ENCODE results near the gene WDR1. TPM values are rescaled to one million over a fixed set of nuclear protein-coding genes. Genes with fewer than 3 reads are reported as not detected.

WDR1 gene
- polyA plus RNA-seq, 1 donor: 168 TPM

- no peak for DNase-seq
- Histone ChIP-seq H3K27me3 (ENCODE audit: control insufficient read depth, insufficient read depth, low read length) (no peaks in the 10 kb centered on the region), H3K36me3 (ENCODE audit: control insufficient read depth, insufficient read depth, low read length) (no peaks in the 10 kb centered on the region), H3K4me3 (ENCODE audit: low read length) (no peak overlapping the region), H3K27ac (ENCODE audit: low read length) (no peak overlapping the region), H3K9me3 (ENCODE audit: control insufficient read depth, low read depth, low read length) (no peaks in the 10 kb centered on the region), H3K4me1 (ENCODE audit: control insufficient read depth, insufficient read depth, low read length) (peaks cover 12% of the 10 kb centered on the region)
- 82% methylated on average over 7 of the region's 9 CpGs for WGBS (ENCODE audit: insufficient coverage, low lambda C conversion rate)
Measured at GRCh38 chr4:10158333-10158942, 41.8 kb upstream of the WDR1 start.

GRCh38 chr4:10157478-10158332 lies 41.1 kb upstream of the WDR1 start:
- Histone ChIP-seq H3K4me1 (ENCODE audit: control insufficient read depth, insufficient read depth, low read length) (peaks cover 6% of the 10 kb centered on the region), H3K27me3 (ENCODE audit: control insufficient read depth, insufficient read depth, low read length) (no peaks in the 10 kb centered on the region), H3K36me3 (ENCODE audit: control insufficient read depth, insufficient read depth, low read length) (no peaks in the 10 kb centered on the region), H3K4me3 (ENCODE audit: low read length) (no peak overlapping the region), H3K27ac (ENCODE audit: low read length) (no peak overlapping the region), H3K9me3 (ENCODE audit: control insufficient read depth, low read depth, low read length) (no peaks in the 10 kb centered on the region)
- WGBS (ENCODE audit: insufficient coverage, low lambda C conversion rate): no CpG with 5 or more reads among the region's 8 CpGs
- peak; percentile 57 to 67 for DNase-seq

- no peaks in the 10 kb centered on the region for H3K27me3 ChIP-seq (ENCODE audit: control insufficient read depth, insufficient read depth, low read length)
- DNase-seq: no peak
- no peak overlapping the region for H3K4me3 ChIP-seq (ENCODE audit: low read length)
- H3K9me3 ChIP-seq (ENCODE audit: control insufficient read depth, low read depth, low read length): no peaks in the 10 kb centered on the region
- no peaks in the 10 kb centered on the region for H3K4me1 ChIP-seq (ENCODE audit: control insufficient read depth, insufficient read depth, low read length)
- no peaks in the 10 kb centered on the region for H3K36me3 ChIP-seq (ENCODE audit: control insufficient read depth, insufficient read depth, low read length)
- WGBS (ENCODE audit: insufficient coverage, low lambda C conversion rate): no CpG with 5 or more reads among the region's 3 CpGs
- no peak overlapping the region for H3K27ac ChIP-seq (ENCODE audit: low read length)
Measured at GRCh38 chr4:10154241-10154640, 37.6 kb upstream of the WDR1 start.

GRCh38 chr4:10153161-10153560 lies 36.6 kb upstream of the WDR1 start:
- Histone ChIP-seq H3K36me3 (ENCODE audit: control insufficient read depth, insufficient read depth, low read length) (no peaks in the 10 kb centered on the region), H3K4me1 (ENCODE audit: control insufficient read depth, insufficient read depth, low read length) (no peaks in the 10 kb centered on the region), H3K27me3 (ENCODE audit: control insufficient read depth, insufficient read depth, low read length) (no peaks in the 10 kb centered on the region), H3K27ac (ENCODE audit: low read length) (no peak overlapping the region), H3K4me3 (ENCODE audit: low read length) (no peak overlapping the region), H3K9me3 (ENCODE audit: control insufficient read depth, low read depth, low read length) (no peaks in the 10 kb centered on the region)
- WGBS (ENCODE audit: insufficient coverage, low lambda C conversion rate): no CpG with 5 or more reads among the region's 1 CpG
- no peak for DNase-seq

- Histone ChIP-seq H3K4me1 (ENCODE audit: control insufficient read depth, insufficient read depth, low read length) (no peaks in the 10 kb centered on the region), H3K27me3 (ENCODE audit: control insufficient read depth, insufficient read depth, low read length) (no peaks in the 10 kb centered on the region), H3K9me3 (ENCODE audit: control insufficient read depth, low read depth, low read length) (no peaks in the 10 kb centered on the region), H3K36me3 (ENCODE audit: control insufficient read depth, insufficient read depth, low read length) (no peaks in the 10 kb centered on the region), H3K27ac (ENCODE audit: low read length) (no peak overlapping the region), H3K4me3 (ENCODE audit: low read length) (no peak overlapping the region)
- no peak for DNase-seq
- no CpG with 5 or more reads among the region's 5 CpGs for WGBS (ENCODE audit: insufficient coverage, low lambda C conversion rate)
Measured at GRCh38 chr4:10151182-10151581, 34.6 kb upstream of the WDR1 start.

- no peaks in the 10 kb centered on the region for H3K4me1 ChIP-seq (ENCODE audit: control insufficient read depth, insufficient read depth, low read length)
- no peak overlapping the region for H3K27ac ChIP-seq (ENCODE audit: low read length)
- DNase-seq: no peak
- 100% methylated on average over 1 of the region's 4 CpGs for WGBS (ENCODE audit: insufficient coverage, low lambda C conversion rate)
- H3K4me3 ChIP-seq (ENCODE audit: low read length): no peak overlapping the region
- H3K36me3 ChIP-seq (ENCODE audit: control insufficient read depth, insufficient read depth, low read length): no peaks in the 10 kb centered on the region
- H3K27me3 ChIP-seq (ENCODE audit: control insufficient read depth, insufficient read depth, low read length): peaks cover 3% of the 10 kb centered on the region
- no peaks in the 10 kb centered on the region for H3K9me3 ChIP-seq (ENCODE audit: control insufficient read depth, low read depth, low read length)
Measured at GRCh38 chr4:10144966-10145365, 28.4 kb upstream of the WDR1 start.

GRCh38 chr4:10144479-10144878 lies 27.9 kb upstream of the WDR1 start:
- peaks cover 3% of the 10 kb centered on the region for H3K27me3 ChIP-seq (ENCODE audit: control insufficient read depth, insufficient read depth, low read length)
- no peak overlapping the region for H3K27ac ChIP-seq (ENCODE audit: low read length)
- H3K4me3 ChIP-seq (ENCODE audit: low read length): no peak overlapping the region
- H3K9me3 ChIP-seq (ENCODE audit: control insufficient read depth, low read depth, low read length): no peaks in the 10 kb centered on the region
- DNase-seq: no peak
- H3K36me3 ChIP-seq (ENCODE audit: control insufficient read depth, insufficient read depth, low read length): no peaks in the 10 kb centered on the region
- no peaks in the 10 kb centered on the region for H3K4me1 ChIP-seq (ENCODE audit: control insufficient read depth, insufficient read depth, low read length)

GRCh38 chr4:10143171-10143570 lies 26.6 kb upstream of the WDR1 start:
- H3K4me3 ChIP-seq (ENCODE audit: low read length): no peak overlapping the region
- H3K27me3 ChIP-seq (ENCODE audit: control insufficient read depth, insufficient read depth, low read length): peaks cover 3% of the 10 kb centered on the region
- H3K9me3 ChIP-seq (ENCODE audit: control insufficient read depth, low read depth, low read length): no peaks in the 10 kb centered on the region
- no peaks in the 10 kb centered on the region for H3K36me3 ChIP-seq (ENCODE audit: control insufficient read depth, insufficient read depth, low read length)
- H3K27ac ChIP-seq (ENCODE audit: low read length): no peak overlapping the region
- WGBS (ENCODE audit: insufficient coverage, low lambda C conversion rate): no CpG with 5 or more reads among the region's 6 CpGs
- no peaks in the 10 kb centered on the region for H3K4me1 ChIP-seq (ENCODE audit: control insufficient read depth, insufficient read depth, low read length)
- no peak for DNase-seq

GRCh38 chr4:10140866-10141759 lies 24.5 kb upstream of the WDR1 start:
- no peaks in the 10 kb centered on the region for H3K4me1 ChIP-seq (ENCODE audit: control insufficient read depth, insufficient read depth, low read length)
- H3K27me3 ChIP-seq (ENCODE audit: control insufficient read depth, insufficient read depth, low read length): peaks cover 3% of the 10 kb centered on the region
- no CpG with 5 or more reads among the region's 10 CpGs for WGBS (ENCODE audit: insufficient coverage, low lambda C conversion rate)
- no peaks in the 10 kb centered on the region for H3K9me3 ChIP-seq (ENCODE audit: control insufficient read depth, low read depth, low read length)
- DNase-seq: no peak
- no peak overlapping the region for H3K27ac ChIP-seq (ENCODE audit: low read length)
- no peaks in the 10 kb centered on the region for H3K36me3 ChIP-seq (ENCODE audit: control insufficient read depth, insufficient read depth, low read length)
- no peak overlapping the region for H3K4me3 ChIP-seq (ENCODE audit: low read length)

- no peak for DNase-seq
- no peaks in the 10 kb centered on the region for H3K36me3 ChIP-seq (ENCODE audit: control insufficient read depth, insufficient read depth, low read length)
- WGBS (ENCODE audit: insufficient coverage, low lambda C conversion rate): no CpG with 5 or more reads among the region's 2 CpGs
- no peak overlapping the region for H3K4me3 ChIP-seq (ENCODE audit: low read length)
- no peaks in the 10 kb centered on the region for H3K4me1 ChIP-seq (ENCODE audit: control insufficient read depth, insufficient read depth, low read length)
- H3K27ac ChIP-seq (ENCODE audit: low read length): no peak overlapping the region
- H3K27me3 ChIP-seq (ENCODE audit: control insufficient read depth, insufficient read depth, low read length): peaks cover 3% of the 10 kb centered on the region
- H3K9me3 ChIP-seq (ENCODE audit: control insufficient read depth, low read depth, low read length): no peaks in the 10 kb centered on the region
Measured at GRCh38 chr4:10139518-10139917, 22.9 kb upstream of the WDR1 start.
